Measurements from ENCODE around the gene MSRB1. TPM values are rescaled to one million over a fixed set of nuclear protein-coding genes. Genes with fewer than 3 reads are reported as not detected.

The MSRB1 gene
- total RNA-seq, 2 donors from 2014 or later, result 11.0 to 12.4 TPM

- Histone ChIP-seq H3K4me3 (no peak overlapping the region), H3K27me3 (replicated peaks; ENCODE audit: insufficient read depth) (no peaks in the 10 kb centered on the region), H3K27ac (no peak overlapping the region), H3K4me1 (replicated peaks) (peaks cover 3% of the 10 kb centered on the region), H3K9me3 (no peaks in the 10 kb centered on the region), H3K36me3 (peaks cover 3 to 18% of the 10 kb centered on the region in 2 donors)
- WGBS, result 95% methylated on average over 11 of the region's 11 CpGs
- intact Hi-C loops (cut with DNase I), result no loop called here
- DNase-seq (ENCODE audit: low spot score), result no peak
- no peak for TF ChIP-seq POLR2AphosphoS5 (IDR thresholded peaks at IDR 0.05)
- TF ChIP-seq, protein P1, sequence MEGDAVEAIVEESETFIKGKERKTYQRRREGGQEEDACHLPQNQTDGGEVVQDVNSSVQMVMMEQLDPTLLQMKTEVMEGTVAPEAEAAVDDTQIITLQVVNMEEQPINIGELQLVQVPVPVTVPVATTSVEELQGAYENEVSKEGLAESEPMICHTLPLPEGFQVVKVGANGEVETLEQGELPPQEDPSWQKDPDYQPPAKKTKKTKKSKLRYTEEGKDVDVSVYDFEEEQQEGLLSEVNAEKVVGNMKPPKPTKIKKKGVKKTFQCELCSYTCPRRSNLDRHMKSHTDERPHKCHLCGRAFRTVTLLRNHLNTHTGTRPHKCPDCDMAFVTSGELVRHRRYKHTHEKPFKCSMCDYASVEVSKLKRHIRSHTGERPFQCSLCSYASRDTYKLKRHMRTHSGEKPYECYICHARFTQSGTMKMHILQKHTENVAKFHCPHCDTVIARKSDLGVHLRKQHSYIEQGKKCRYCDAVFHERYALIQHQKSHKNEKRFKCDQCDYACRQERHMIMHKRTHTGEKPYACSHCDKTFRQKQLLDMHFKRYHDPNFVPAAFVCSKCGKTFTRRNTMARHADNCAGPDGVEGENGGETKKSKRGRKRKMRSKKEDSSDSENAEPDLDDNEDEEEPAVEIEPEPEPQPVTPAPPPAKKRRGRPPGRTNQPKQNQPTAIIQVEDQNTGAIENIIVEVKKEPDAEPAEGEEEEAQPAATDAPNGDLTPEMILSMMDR (IDR thresholded peaks at IDR 0.05), result no peak
- TF ChIP-seq POLR2A (IDR thresholded peaks at IDR 0.05), result no peak
These were observed 6.0 kb downstream of the MSRB1 start for GRCh38 chr16:1936945-1937479.

GRCh38 chr16:1933097-1933661 is 9.8 kb downstream of the MSRB1 start:
- intact Hi-C loops (cut with DNase I), result no loop called here
- no peak for DNase-seq (ENCODE audit: low spot score)
- 68% methylated on average over 22 of the region's 23 CpGs for WGBS

GRCh38 chr16:1932050-1933028 is 10.7 kb downstream of the MSRB1 start:
- no peak for TF ChIP-seq POLR2A (IDR thresholded peaks at IDR 0.05)
- TF ChIP-seq, protein P1 (IDR thresholded peaks at IDR 0.05), result peak in 1 of 4 experiments; percentile 12
- no peak overlapping the region for H3K27ac ChIP-seq
- H3K4me3 ChIP-seq, result no peak overlapping the region
- no peaks in the 10 kb centered on the region for H3K36me3 ChIP-seq
- H3K4me1 ChIP-seq (replicated peaks), result no peaks in the 10 kb centered on the region
- DNase-seq (ENCODE audit: low spot score), result no peak
- H3K27me3 ChIP-seq (replicated peaks; ENCODE audit: insufficient read depth), result no peaks in the 10 kb centered on the region
- WGBS, result 75% methylated on average over 18 of the region's 19 CpGs
- intact Hi-C loops (cut with DNase I), result no loop called here
- H3K9me3 ChIP-seq, result no peaks in the 10 kb centered on the region

More at GRCh38 chr16:1933097-1933661, 9.8 kb downstream of the MSRB1 start:
- Histone ChIP-seq H3K9me3 (no peaks in the 10 kb centered on the region), H3K4me1 (replicated peaks) (no peaks in the 10 kb centered on the region), H3K36me3 (peaks cover 0 to 4% of the 10 kb centered on the region in 2 donors), H3K4me3 (no peak overlapping the region), H3K27ac (no peak overlapping the region), H3K27me3 (replicated peaks; ENCODE audit: insufficient read depth) (no peaks in the 10 kb centered on the region)
- TF ChIP-seq, protein P1 (IDR thresholded peaks at IDR 0.05), result no peak
- TF ChIP-seq POLR2A (IDR thresholded peaks at IDR 0.05) (no peak), POLR2AphosphoS5 (IDR thresholded peaks at IDR 0.05) (no peak)

DNA sequence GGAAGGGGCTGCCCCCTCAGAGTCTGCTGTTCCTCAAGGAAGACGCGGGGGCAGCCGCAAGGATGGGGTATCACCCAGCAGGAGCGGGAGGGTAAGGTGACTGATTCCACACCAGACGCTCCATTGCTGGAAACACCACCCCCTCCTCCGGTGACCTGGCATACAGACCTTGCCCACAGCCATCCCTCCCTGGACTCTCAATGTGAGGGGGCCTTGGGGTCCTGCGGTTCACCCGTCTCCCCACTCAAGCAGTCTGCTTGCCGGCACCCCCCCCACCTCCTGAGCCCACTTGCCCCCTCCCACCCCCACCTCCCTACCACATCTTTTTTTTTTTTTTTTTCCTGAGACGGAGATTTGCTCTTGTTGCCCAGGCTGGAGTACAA is 12.7 kb downstream of the MSRB1 start:
- no peak for TF ChIP-seq POLR2A (IDR thresholded peaks at IDR 0.05)
- TF ChIP-seq POLR2AphosphoS5 (IDR thresholded peaks at IDR 0.05), result no peak
- TF ChIP-seq, protein P1 (IDR thresholded peaks at IDR 0.05), result no peak
- H3K36me3 ChIP-seq, result no peaks in the 10 kb centered on the region
- no peak overlapping the region for H3K27ac ChIP-seq
- DNase-seq (ENCODE audit: low spot score), result no peak
- intact Hi-C loops (cut with DNase I), result no loop called here
- no peaks in the 10 kb centered on the region for H3K4me1 ChIP-seq (replicated peaks)
- H3K27me3 ChIP-seq (replicated peaks; ENCODE audit: insufficient read depth), result no peaks in the 10 kb centered on the region
- H3K9me3 ChIP-seq, result no peaks in the 10 kb centered on the region
- H3K4me3 ChIP-seq, result no peak overlapping the region
- WGBS, result 64% methylated on average over 10 of the region's 10 CpGs

Data from prostate gland (tissue), 2 donors.